ENCODE data around the gene KDM2A. TPM values are rescaled to one million over a fixed set of nuclear protein-coding genes. Genes with fewer than 3 reads are reported as not detected.

The KDM2A gene
- total RNA-seq, 4 donors from 2014 or later: 65.3 to 137 (median 81.2) TPM

DNA sequence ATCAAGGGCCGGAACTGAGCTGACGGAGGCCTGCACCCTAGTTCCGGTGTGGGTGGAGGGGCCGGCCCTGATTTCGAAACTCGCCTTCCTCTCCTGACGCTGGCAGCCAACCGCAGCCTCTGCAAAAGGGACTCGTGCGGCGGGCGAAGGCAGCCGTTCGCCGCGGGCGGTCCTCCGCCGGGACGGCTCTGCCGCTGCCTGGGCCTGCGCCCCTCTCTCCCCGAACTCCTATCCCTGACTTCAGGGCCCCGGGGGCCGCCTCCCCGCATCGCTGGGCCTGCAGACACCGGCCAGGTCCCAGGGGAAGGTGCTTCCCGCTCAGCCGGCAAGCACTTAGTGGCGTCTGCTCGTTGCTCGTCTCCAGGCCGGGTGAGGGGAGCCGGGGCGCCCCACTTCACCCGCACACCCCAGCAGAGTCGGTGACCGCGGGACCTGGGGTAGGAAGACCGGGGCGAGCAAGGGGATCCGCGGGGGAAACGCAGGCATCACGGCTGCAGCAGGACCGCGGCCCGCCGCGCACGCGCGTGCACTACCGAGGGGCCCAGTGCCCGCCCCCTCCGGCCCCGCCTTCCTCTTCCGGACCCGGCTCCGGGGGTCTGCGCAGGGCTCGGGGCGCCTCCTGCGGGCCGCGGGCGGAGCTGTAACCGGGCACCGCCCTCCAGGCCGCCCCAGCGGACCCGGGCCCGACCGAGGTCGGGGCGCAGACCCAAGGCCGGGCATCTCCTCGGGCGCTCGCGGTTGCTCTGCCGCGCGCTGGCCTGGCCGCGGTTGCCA, 169.6 kb downstream of the KDM2A start:
- TF ChIP-seq EP300 (IDR thresholded peaks at IDR 0.05; ENCODE audit: low read depth): no peak
- TF ChIP-seq, protein P1, sequence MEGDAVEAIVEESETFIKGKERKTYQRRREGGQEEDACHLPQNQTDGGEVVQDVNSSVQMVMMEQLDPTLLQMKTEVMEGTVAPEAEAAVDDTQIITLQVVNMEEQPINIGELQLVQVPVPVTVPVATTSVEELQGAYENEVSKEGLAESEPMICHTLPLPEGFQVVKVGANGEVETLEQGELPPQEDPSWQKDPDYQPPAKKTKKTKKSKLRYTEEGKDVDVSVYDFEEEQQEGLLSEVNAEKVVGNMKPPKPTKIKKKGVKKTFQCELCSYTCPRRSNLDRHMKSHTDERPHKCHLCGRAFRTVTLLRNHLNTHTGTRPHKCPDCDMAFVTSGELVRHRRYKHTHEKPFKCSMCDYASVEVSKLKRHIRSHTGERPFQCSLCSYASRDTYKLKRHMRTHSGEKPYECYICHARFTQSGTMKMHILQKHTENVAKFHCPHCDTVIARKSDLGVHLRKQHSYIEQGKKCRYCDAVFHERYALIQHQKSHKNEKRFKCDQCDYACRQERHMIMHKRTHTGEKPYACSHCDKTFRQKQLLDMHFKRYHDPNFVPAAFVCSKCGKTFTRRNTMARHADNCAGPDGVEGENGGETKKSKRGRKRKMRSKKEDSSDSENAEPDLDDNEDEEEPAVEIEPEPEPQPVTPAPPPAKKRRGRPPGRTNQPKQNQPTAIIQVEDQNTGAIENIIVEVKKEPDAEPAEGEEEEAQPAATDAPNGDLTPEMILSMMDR (IDR thresholded peaks at IDR 0.05): peak in 2 of 5 experiments; percentile 29 to 42
- peak; percentile 70 for TF ChIP-seq POLR2A (IDR thresholded peaks at IDR 0.05)
- peak; percentile 70 to 86 (median 81) for TF ChIP-seq POLR2AphosphoS5 (IDR thresholded peaks at IDR 0.05)
- Histone ChIP-seq H3K4me3 (peak overlapping the region; percentile 48 to 77 (median 72)), H3K27me3 (no peaks in the 10 kb centered on the region), H3K4me1 (peaks cover 22 to 43% (median 33%) of the 10 kb centered on the region in 4 donors), H3K27ac (peak overlapping the region; percentile 91 to 100 (median 98)), H3K9me3 (no peaks in the 10 kb centered on the region), H3K36me3 (peaks cover 0 to 28% (median 13%) of the 10 kb centered on the region in 4 donors)
- 1% methylated on average over 67 of the region's 87 CpGs; no CpG with 5 or more reads in 1 of the 2 donors for WGBS, 2 donors (ENCODE audit: low coverage in 1 of 2)
- in situ Hi-C loops (cut with MboI; ENCODE audit: low pct_ligation_motif_present in 1 of 4, low pct_unique_long_range_greater_than_20kb in 1 of 4, low sequenced_read_pairs in 3 of 4) (no loop called here), intact Hi-C loops (cut with DNase I; ENCODE audit: low total_unique reads) (no loop called here)
- DNase-seq: peak; percentile 92

DNA sequence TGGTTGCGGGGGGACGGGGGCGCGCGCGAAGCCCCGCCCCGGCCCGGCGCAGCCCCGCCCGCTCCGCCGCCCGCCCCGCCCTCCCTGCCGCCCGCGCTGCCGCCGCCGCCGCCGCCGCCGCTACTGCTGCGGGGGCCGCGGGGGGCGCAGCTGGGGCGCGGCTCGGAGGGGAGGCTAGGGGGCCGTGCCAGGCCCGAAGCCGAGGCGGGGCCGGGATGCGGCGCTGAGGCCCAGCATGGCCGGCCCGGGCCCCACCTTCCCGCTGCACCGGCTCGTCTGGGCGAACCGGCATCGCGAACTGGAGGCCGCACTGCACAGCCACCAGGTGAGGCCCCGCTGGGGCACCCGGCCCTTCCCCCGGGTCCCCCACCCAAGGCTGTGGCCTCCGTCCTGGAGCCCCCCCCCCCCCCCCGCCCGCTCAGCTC, 170.2 kb downstream of the KDM2A start, which contains the start of gene ANKRD13D:
ANKRD13D (plus strand) TSS at position 78 of the 425 bp plus-strand sequence; CDS start at position 236, 158 bp downstream.
- Histone ChIP-seq H3K4me3 (peak within 1 kb of the TSS; percentile 48 to 83 (median 74)), H3K4me1 (peaks cover 22 to 43% (median 33%) of the 10 kb centered on the region in 4 donors), H3K27me3 (no peaks in the 10 kb centered on the region), H3K36me3 (peaks cover 0 to 28% (median 10%) of the 10 kb centered on the region in 4 donors), H3K9me3 (no peaks in the 10 kb centered on the region), H3K27ac (peak within 1 kb of the TSS; percentile 91 to 100 (median 98))
- TF ChIP-seq POLR2AphosphoS5 (IDR thresholded peaks at IDR 0.05): no peak
- TF ChIP-seq, protein P1 (IDR thresholded peaks at IDR 0.05): no peak
- TF ChIP-seq POLR2A (IDR thresholded peaks at IDR 0.05): no peak
- TF ChIP-seq EP300 (IDR thresholded peaks at IDR 0.05; ENCODE audit: low read depth): no peak
- no peak for DNase-seq
- intact Hi-C loops (cut with DNase I; ENCODE audit: low total_unique reads): no loop called here
- WGBS, 2 donors (ENCODE audit: low coverage in 1 of 2): 0% methylated on average over 12 of the region's 56 CpGs; no CpG with 5 or more reads in 1 of the 2 donors
- in situ Hi-C loops (cut with MboI; ENCODE audit: low pct_ligation_motif_present in 1 of 4, low pct_unique_long_range_greater_than_20kb in 1 of 4, low sequenced_read_pairs in 3 of 4): no loop called here

DNA sequence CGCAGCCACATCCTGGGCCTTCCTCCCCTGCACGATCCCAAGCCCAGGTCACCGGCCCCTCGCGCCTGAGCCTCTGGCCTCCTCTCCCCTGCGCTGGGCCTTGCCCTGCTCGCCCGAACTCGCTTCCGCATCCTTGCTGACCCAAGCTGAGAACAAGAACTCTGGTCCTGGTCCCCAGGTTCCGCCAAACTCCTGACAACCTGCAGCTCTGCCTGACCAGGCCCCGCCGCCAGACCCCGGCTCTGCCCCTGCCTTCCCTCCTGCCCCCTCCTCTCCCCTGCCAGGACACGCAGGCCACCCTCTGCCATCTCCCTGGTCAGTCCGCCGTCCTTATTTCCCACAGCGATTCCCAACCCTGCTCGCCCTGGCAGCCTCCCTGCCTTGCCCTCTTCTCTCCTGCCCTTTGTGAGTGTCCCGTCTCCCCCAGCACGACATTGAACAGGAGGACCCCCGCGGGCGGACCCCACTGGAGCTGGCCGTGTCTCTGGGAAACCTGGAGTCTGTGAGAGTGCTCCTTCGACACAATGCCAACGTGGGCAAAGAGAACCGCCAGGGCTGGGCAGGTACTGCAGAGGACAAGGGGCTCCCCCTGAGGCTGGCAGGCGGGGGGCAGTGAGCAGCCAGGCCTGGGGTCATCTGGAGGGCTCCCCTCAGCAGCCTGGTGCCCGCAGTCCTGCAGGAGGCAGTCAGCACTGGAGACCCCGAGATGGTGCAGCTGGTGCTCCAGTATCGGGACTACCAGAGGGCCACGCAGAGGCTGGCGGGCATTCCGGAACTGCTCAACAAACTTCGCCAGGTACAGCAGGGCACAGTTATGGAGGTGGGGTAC, 170.8 kb downstream of the KDM2A start:
- intact Hi-C loops (cut with DNase I; ENCODE audit: low total_unique reads): no loop called here
- in situ Hi-C loops (cut with MboI; ENCODE audit: low pct_ligation_motif_present in 1 of 4, low pct_unique_long_range_greater_than_20kb in 1 of 4, low sequenced_read_pairs in 3 of 4): no loop called here
- Histone ChIP-seq H3K36me3 (peaks cover 0 to 27% (median 7%) of the 10 kb centered on the region in 4 donors), H3K9me3 (no peaks in the 10 kb centered on the region), H3K27me3 (no peaks in the 10 kb centered on the region), H3K4me3 (peak overlapping the region; percentile 48 to 83 (median 74)), H3K4me1 (peaks cover 22 to 43% (median 33%) of the 10 kb centered on the region in 4 donors), H3K27ac (peak overlapping the region; percentile 91 to 100 (median 98))
- 32% methylated on average over 35 of the region's 36 CpGs; no CpG with 5 or more reads in 1 of the 2 donors for WGBS, 2 donors (ENCODE audit: low coverage in 1 of 2)
- no peak for DNase-seq
- no peak for TF ChIP-seq POLR2AphosphoS5 (IDR thresholded peaks at IDR 0.05)
- TF ChIP-seq EP300 (IDR thresholded peaks at IDR 0.05; ENCODE audit: low read depth): no peak
- TF ChIP-seq, protein P1 (IDR thresholded peaks at IDR 0.05): no peak
- no peak for TF ChIP-seq POLR2A (IDR thresholded peaks at IDR 0.05)

All from transverse colon (tissue), 4 donors.